Thyroid gland (tissue), 4 donors: ENCODE measurements around the gene ZDHHC8. TPM values are rescaled to one million over a fixed set of nuclear protein-coding genes. Genes with fewer than 3 reads are reported as not detected.

Source experiments
- DNase-seq, 2 donors: peaks; one replicate each; pipeline ENCODE4 v3.0.0-alpha.2; 2019
- H3K27ac ChIP-seq, 3 donors: fragments of 200-600 bp; sonication (generic); 1 replicate in 2 of 3; 2 replicates in 1 of 3; pipeline ENCODE4 v1.5.1; 2016 to 2019; ENCODE audit warnings: mild to moderate bottlenecking in 1 of 3, moderate library complexity in 1 of 3
- H3K27me3 ChIP-seq: fragments of 200-600 bp; sonication (generic); one replicate; pipeline ENCODE4 v1.5.1; 2019
- H3K36me3 ChIP-seq, 2 donors: fragments of 200-600 bp; sonication (generic); one replicate each; pipeline ENCODE4 v1.5.1; 2016 to 2019
- H3K4me1 ChIP-seq, 2 donors: fragments of 200-600 bp; sonication (generic); one replicate each; pipeline ENCODE4 v1.5.1; 2017 to 2019
- H3K4me3 ChIP-seq, 3 donors: fragments of 200-600 bp; sonication (generic); replicated peaks in 1 of 3; 1 replicate in 2 of 3; 2 replicates in 1 of 3; pipeline ENCODE4 v1.5.1; 2016; ENCODE audit warnings: mild to moderate bottlenecking in 1 of 3
- H3K9me3 ChIP-seq: fragments of 200-600 bp; sonication (generic); one replicate; pipeline ENCODE4 v1.5.1; 2017
- POLR2A ChIP-seq, 2 donors: fragments of 450-650 bp; IDR thresholded peaks; one replicate each; pipeline ENCODE4 v1.6.1; 2017; ENCODE audit warnings: antibody characterized with exemption in 2 of 2, mild to moderate bottlenecking in 2 of 2, moderate library complexity in 1 of 2
- WGBS, 2 donors: methylation state at CpG; one replicate each; pipeline ENCODE4 v1.1.5; 2017; 5-methylcytosine and 5-hydroxymethylcytosine counted together
- intact Hi-C: fragments of 100-400 bp; cut with DNase I; formaldehyde crosslinking; loops from one replicate; pipeline ENCODE4 v1.15.1; 2023
- total RNA-seq, 4 donors: library from RNA; depleted of rRNA; stranded (reverse); fragments of >200 nt; gene quantifications; one replicate each; pipeline ENCODE4 v1.2.3, GENCODE V29; 2016
- TF ChIP-seq, protein P1 (sequence below), 6 experiments: fragments of 200-600 bp in 3 of 6; fragments of 450-650 bp in 3 of 6; sonication (generic) in 3 of 6; IDR thresholded peaks; one replicate each; pipeline ENCODE4 v1.5.1; 2016 to 2019; ENCODE audit warnings: antibody characterized with exemption in 6 of 6, mild to moderate bottlenecking in 2 of 6, inconsistent platforms in 1 of 6, moderate library complexity in 1 of 6

ZDHHC8 gene
- total RNA-seq, 4 donors from 2014 or later: 13.4 to 22.4 (median 18.9) TPM

DNA sequence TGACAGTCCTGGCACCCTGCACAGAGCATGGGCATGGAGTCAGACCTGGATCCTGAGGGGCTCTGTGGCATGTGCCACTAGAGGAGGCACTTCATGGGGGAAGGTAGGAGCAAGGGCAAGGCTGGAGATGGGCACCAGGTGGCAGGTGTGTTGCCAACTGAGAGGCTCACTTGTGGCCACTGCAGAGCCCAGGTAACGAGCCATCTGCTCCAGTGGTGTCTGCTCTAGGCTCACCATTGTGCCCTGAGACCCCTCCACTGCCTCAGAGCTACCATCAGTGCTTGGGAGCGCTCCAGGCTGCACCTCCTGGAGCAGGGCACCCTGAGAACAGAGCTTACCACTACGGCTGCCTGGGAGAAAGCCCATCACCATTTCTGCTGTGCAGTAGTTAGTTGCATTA is 1.3 kb upstream of the ZDHHC8 start:
- no peak for DNase-seq
- TF ChIP-seq, protein P1, sequence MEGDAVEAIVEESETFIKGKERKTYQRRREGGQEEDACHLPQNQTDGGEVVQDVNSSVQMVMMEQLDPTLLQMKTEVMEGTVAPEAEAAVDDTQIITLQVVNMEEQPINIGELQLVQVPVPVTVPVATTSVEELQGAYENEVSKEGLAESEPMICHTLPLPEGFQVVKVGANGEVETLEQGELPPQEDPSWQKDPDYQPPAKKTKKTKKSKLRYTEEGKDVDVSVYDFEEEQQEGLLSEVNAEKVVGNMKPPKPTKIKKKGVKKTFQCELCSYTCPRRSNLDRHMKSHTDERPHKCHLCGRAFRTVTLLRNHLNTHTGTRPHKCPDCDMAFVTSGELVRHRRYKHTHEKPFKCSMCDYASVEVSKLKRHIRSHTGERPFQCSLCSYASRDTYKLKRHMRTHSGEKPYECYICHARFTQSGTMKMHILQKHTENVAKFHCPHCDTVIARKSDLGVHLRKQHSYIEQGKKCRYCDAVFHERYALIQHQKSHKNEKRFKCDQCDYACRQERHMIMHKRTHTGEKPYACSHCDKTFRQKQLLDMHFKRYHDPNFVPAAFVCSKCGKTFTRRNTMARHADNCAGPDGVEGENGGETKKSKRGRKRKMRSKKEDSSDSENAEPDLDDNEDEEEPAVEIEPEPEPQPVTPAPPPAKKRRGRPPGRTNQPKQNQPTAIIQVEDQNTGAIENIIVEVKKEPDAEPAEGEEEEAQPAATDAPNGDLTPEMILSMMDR (IDR thresholded peaks at IDR 0.05): no peak
- no peak for TF ChIP-seq POLR2A (IDR thresholded peaks at IDR 0.05)
- Histone ChIP-seq H3K9me3 (no peaks in the 10 kb centered on the region), H3K27ac (peak overlapping the region in 2 of 3 donors; percentile 73 to 94), H3K4me3 (peak overlapping the region in 1 of 3 donors; percentile 97), H3K36me3 (peaks cover 7 to 16% of the 10 kb centered on the region in 2 donors), H3K4me1 (peaks cover 18 to 34% of the 10 kb centered on the region in 2 donors), H3K27me3 (no peaks in the 10 kb centered on the region)
- intact Hi-C loops: no loop called here
- WGBS, 2 donors: 61% methylated on average over 3 of the region's 3 CpGs; no CpG with 5 or more reads in 1 of the 2 donors

DNA sequence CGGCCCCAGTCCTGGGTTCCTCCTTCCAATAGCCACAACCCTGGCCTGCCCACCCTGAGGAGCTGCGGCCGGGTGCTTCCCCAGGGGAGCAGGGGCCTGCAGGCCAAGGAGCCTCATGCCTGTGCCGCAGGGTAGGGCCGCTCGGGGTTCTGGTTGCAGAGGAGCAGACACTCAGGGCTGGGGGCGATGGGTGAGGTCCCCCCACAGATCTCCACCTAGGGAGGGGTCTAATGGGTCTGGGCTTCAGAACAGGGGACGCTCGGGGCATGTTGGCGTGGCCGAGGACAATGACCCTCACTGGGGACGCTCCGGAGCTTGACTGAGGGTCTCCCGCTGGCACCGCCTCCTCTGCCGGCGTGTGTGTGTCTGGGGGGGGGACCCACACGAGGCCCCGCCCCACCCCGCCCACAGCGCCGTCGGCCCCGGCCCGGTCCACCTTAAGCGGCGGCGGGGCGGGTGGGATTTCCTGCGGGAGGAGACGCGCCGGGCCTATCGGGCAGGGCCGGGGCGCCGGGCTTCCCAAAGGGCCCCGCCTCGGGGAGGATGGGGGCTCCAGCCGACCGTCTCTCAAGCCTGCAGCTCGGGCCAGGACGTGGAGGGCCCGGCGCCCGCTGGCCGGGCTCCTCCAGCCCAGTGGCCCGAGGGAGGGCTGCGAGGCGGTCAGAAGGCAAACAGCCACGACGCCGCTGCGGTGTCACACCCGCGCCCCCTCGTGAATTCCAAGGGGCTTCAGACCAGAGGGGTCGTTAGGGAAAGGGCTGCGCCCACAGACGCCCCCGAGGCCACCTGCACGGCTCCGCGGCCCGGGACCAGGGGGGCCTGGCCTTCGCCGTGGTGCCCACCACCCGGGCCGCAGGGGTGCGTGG is 640 bp upstream of the ZDHHC8 start:
- Histone ChIP-seq H3K4me3 (peak overlapping the region in 2 of 3 donors; percentile 56 to 97), H3K27me3 (no peaks in the 10 kb centered on the region), H3K4me1 (peaks cover 18 to 40% of the 10 kb centered on the region in 2 donors), H3K27ac (peak overlapping the region; percentile 73 to 94 (median 87)), H3K36me3 (peaks cover under 1 to 9% of the 10 kb centered on the region in 2 donors), H3K9me3 (no peaks in the 10 kb centered on the region)
- intact Hi-C loops: no loop called here
- 0 to 19% methylated on average over 4 to 11 of the region's 70 CpGs for WGBS, 2 donors
- peak; percentile 90 to 92 for DNase-seq
- TF ChIP-seq POLR2A (IDR thresholded peaks at IDR 0.05): peak in 1 of 2 donors; percentile 25
- TF ChIP-seq, protein P1 (IDR thresholded peaks at IDR 0.05): no peak

DNA sequence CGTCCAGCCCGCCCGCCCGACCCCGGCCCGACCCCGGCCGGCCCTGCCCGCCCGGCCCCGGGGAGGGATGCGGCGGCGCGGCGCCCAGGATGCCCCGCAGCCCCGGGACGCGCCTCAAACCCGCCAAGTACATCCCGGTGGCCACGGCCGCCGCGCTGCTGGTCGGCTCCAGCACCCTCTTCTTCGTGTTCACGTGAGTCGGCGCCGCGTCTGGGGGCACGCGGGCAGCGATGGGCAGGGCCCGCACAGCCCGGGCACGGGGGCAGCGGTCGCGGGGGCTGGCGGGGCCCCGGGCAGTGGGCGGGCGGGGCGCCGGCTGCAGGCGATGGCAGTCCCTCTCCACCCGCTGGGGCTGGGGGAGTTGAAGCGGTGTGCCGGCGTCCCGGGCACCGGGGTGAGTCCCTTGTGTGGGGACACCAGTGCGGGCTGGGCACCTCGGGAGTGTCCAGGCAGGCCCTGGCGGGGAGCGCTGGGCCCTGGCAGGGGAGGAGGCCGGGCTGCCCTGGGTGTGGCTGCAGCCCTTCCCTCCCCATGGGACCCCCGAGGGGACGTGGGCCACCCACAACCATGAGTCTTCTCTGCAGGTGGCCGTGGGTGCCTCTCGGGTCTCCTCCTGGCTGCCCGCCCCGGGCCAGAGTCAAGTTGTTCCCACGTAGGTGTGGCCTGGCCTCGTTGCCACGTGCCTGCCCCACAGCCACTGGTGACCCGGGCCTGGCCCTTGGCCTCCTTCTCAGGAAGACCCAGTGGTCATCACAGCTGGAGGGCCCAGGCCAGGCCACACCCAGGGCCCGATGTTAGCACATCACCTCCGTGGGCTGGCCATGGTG is 468 bp downstream of the ZDHHC8 start:
- 0 to 2% methylated on average over 4 to 11 of the region's 72 CpGs for WGBS, 2 donors
- intact Hi-C loops: no loop called here
- Histone ChIP-seq H3K27ac (peak overlapping the region in 1 of 3 donors; percentile 17), H3K4me3 (peak overlapping the region; percentile 60 to 90 (median 83)), H3K36me3 (peaks cover 0 to 3% of the 10 kb centered on the region in 2 donors), H3K27me3 (no peaks in the 10 kb centered on the region), H3K4me1 (peaks cover 18 to 51% of the 10 kb centered on the region in 2 donors), H3K9me3 (no peaks in the 10 kb centered on the region)
- DNase-seq: peak; percentile 38 to 45
- TF ChIP-seq, protein P1 (IDR thresholded peaks at IDR 0.05): no peak
- no peak for TF ChIP-seq POLR2A (IDR thresholded peaks at IDR 0.05)

DNA sequence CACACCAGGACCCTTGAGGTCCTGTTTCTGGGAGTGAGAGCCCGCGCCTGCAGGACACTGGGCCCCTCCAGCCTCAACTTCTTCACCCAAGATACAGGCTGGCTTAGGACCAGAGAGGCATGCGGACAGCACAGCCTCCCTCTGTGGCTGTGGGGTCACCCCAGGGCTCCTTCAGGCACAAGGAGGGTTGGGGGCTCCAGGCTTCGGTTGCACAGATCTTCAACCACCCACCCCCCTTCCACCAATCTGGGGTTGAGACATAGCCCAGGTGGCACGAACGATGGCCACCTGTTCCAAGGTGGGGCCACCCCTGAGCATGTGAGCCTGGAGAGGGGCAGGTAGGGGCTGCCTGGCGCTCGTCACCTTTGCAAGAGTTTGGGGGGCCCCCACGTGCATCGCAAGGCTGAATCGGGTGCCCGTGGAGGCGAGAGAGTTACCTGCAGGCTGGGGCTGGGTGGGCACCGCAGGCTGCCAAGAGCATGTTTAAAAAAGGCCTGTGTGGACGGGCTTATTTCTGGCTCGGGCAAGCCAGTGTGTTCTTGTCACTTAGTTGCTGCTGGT is 1.2 kb downstream of the ZDHHC8 start:
- TF ChIP-seq, protein P1 (IDR thresholded peaks at IDR 0.05): no peak
- TF ChIP-seq POLR2A (IDR thresholded peaks at IDR 0.05): no peak
- Histone ChIP-seq H3K4me1 (peaks cover 18 to 58% of the 10 kb centered on the region in 2 donors), H3K9me3 (no peaks in the 10 kb centered on the region), H3K36me3 (no peaks in the 10 kb centered on the region), H3K27ac (no peak overlapping the region), H3K27me3 (no peaks in the 10 kb centered on the region), H3K4me3 (peak overlapping the region; percentile 60 to 90 (median 83))
- intact Hi-C loops: no loop called here
- 53 to 68% methylated on average over 6 to 12 of the region's 16 CpGs for WGBS, 2 donors
- DNase-seq: no peak
